Upper lobe of right lung (tissue), 1 donor: ENCODE results near the gene ABO. TPM values are rescaled to one million over a fixed set of nuclear protein-coding genes. Genes with fewer than 3 reads are reported as not detected.

ENCODE experiments used
- ATAC-seq: fragments of 200-7000 bp; cut with Tn5 transposase; one replicate; pipeline ENCODE4 v1.9.1; 2020; ENCODE audit warnings: mild to moderate bottlenecking, moderate library complexity
- DNase-seq: peaks from one replicate; pipeline ENCODE4 v3.0.0-alpha.2; 2020
- H3K27ac ChIP-seq: fragments of 200-600 bp; one replicate; pipeline ENCODE4 v1.8.0; 2022
- H3K27me3 ChIP-seq: fragments of 200-600 bp; one replicate; pipeline ENCODE4 v1.8.0; 2022; ENCODE audit warnings: mild to moderate bottlenecking
- H3K36me3 ChIP-seq: fragments of 200-600 bp; one replicate; pipeline ENCODE4 v1.8.0; 2022
- H3K4me1 ChIP-seq: fragments of 200-600 bp; one replicate; pipeline ENCODE4 v1.8.0; 2022
- H3K4me3 ChIP-seq: fragments of 200-600 bp; one replicate; pipeline ENCODE4 v1.8.0; 2022; ENCODE audit warnings: mild to moderate bottlenecking
- H3K9me3 ChIP-seq: fragments of 200-600 bp; one replicate; pipeline ENCODE4 v1.8.0; 2022
- intact Hi-C: fragments of 100-400 bp; cut with DNase I; formaldehyde crosslinking; loops from one replicate; pipeline ENCODE4 v1.11.0; 2022
- total RNA-seq: library from RNA; stranded (reverse); fragmentation: NEBNext Ultra II Directional; extraction: Animal tissue kit (Norgen Biotek cat#: 25700); gene quantifications from one replicate; pipeline ENCODE4 v1.2.1, GENCODE V29; 2021
- TF ChIP-seq, protein P1 (sequence below): fragments of 200-600 bp; IDR thresholded peaks from one replicate; pipeline ENCODE4 v1.8.0; 2022; ENCODE audit warnings: antibody characterized with exemption
- donor health status: DM: no; HTN: yes; CAD: no; lungs with severe emphysema.

ABO gene
- total RNA-seq, 1 donor from 2014 or later: 16.8 TPM

DNA sequence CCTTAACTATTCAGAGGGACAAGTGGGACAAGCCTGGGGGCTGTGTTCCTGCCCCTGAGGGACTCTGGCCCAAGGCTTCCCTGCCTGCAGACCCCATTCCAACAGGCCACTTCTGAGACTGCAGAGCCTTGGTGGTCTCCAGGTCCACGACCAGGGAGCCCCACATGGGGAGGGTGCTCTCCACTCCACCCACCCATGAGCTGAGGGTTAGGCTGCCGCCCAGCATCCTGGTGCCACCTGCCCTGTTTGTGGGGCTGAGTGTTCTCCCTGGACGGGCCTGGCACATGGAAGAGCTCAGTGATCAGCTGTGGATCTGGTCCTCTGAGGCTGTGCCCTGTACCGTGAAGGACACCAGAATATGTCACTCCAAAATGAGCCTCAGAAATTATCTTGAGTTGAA lies 2.5 kb upstream of the ABO start:
- ATAC-seq (no peak), DNase-seq (no peak)
- no peaks in the 10 kb centered on the region for H3K9me3 ChIP-seq
- no peaks in the 10 kb centered on the region for H3K4me1 ChIP-seq
- H3K27ac ChIP-seq: no peak overlapping the region
- H3K4me3 ChIP-seq: no peak overlapping the region
- peaks cover 5% of the 10 kb centered on the region for H3K27me3 ChIP-seq
- no peaks in the 10 kb centered on the region for H3K36me3 ChIP-seq
- intact Hi-C loops: no loop called here
- TF ChIP-seq, protein P1, sequence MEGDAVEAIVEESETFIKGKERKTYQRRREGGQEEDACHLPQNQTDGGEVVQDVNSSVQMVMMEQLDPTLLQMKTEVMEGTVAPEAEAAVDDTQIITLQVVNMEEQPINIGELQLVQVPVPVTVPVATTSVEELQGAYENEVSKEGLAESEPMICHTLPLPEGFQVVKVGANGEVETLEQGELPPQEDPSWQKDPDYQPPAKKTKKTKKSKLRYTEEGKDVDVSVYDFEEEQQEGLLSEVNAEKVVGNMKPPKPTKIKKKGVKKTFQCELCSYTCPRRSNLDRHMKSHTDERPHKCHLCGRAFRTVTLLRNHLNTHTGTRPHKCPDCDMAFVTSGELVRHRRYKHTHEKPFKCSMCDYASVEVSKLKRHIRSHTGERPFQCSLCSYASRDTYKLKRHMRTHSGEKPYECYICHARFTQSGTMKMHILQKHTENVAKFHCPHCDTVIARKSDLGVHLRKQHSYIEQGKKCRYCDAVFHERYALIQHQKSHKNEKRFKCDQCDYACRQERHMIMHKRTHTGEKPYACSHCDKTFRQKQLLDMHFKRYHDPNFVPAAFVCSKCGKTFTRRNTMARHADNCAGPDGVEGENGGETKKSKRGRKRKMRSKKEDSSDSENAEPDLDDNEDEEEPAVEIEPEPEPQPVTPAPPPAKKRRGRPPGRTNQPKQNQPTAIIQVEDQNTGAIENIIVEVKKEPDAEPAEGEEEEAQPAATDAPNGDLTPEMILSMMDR: no peak

DNA sequence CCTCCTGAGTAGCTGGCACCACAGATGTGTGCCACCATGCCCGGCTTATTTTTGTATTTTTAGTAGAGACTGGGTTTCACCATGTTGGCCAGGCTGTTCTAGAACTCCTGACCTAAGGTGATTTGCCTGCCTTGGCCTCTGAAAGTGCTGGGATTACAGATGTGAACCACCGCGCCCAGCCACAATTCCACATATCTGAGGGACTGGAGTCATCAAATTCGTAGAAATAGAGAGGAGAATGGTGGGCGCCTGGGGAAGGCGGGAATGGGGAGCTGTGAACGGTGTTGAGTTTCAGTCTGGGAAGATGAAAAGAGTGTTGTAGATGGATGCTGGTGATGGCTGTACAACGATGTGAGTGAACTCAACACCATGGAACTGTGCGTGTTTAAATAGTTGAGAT lies 1.9 kb upstream of the ABO start:
- intact Hi-C loops: no loop called here
- ATAC-seq (no peak), DNase-seq (no peak)
- H3K4me3 ChIP-seq: no peak overlapping the region
- TF ChIP-seq, protein P1: no peak
- no peaks in the 10 kb centered on the region for H3K36me3 ChIP-seq
- no peaks in the 10 kb centered on the region for H3K4me1 ChIP-seq
- H3K27me3 ChIP-seq: peaks cover 5% of the 10 kb centered on the region
- H3K9me3 ChIP-seq: no peaks in the 10 kb centered on the region
- no peak overlapping the region for H3K27ac ChIP-seq

- DNase-seq: no peak
Observed at GRCh38 chr9:133276001-133276884, 1.2 kb upstream of the ABO start.

GRCh38 chr9:133274236-133275104 lies 531 bp downstream of the ABO start:
- no peaks in the 10 kb centered on the region for H3K36me3 ChIP-seq
- DNase-seq: no peak
- no peaks in the 10 kb centered on the region for H3K4me1 ChIP-seq
- peak overlapping the region; percentile 58 for H3K27ac ChIP-seq
- peaks cover 5% of the 10 kb centered on the region for H3K27me3 ChIP-seq
- peak overlapping the region; percentile 52 for H3K4me3 ChIP-seq
- H3K9me3 ChIP-seq: no peaks in the 10 kb centered on the region
- ATAC-seq: peak; percentile 49
- TF ChIP-seq, protein P1: no peak
- intact Hi-C loops: no loop called here

More at GRCh38 chr9:133276001-133276884, 1.2 kb upstream of the ABO start:
- peaks cover 5% of the 10 kb centered on the region for H3K27me3 ChIP-seq
- H3K9me3 ChIP-seq: no peaks in the 10 kb centered on the region
- H3K4me3 ChIP-seq: peak overlapping the region; percentile 52
- H3K36me3 ChIP-seq: no peaks in the 10 kb centered on the region
- TF ChIP-seq, protein P1: no peak
- no peak overlapping the region for H3K27ac ChIP-seq
- ATAC-seq: no peak
- intact Hi-C loops: no loop called here
- H3K4me1 ChIP-seq: no peaks in the 10 kb centered on the region

- ATAC-seq (peak; percentile 35), DNase-seq (no peak)
- Histone ChIP-seq H3K27ac (peak overlapping the region; percentile 58), H3K27me3 (peaks cover 5% of the 10 kb centered on the region), H3K4me3 (peak overlapping the region; percentile 52), H3K9me3 (no peaks in the 10 kb centered on the region), H3K4me1 (no peaks in the 10 kb centered on the region), H3K36me3 (no peaks in the 10 kb centered on the region)
- TF ChIP-seq, protein P1: no peak
- intact Hi-C loops: no loop called here
Observed at GRCh38 chr9:133273819-133274218, 1.2 kb downstream of the ABO start.
